ENCODE data around the gene METTL1. TPM values are rescaled to one million over a fixed set of nuclear protein-coding genes. Genes with fewer than 3 reads are reported as not detected.

METTL1 gene
- total and polyA plus RNA-seq, 9 of the 15 experiments (the other 6 are each of a cell fraction or from before 2014, with no cell fraction given) = 12.6 to 65.9 (median 39.2) TPM

GRCh38 chr12:57751788-57752667, 19.9 kb downstream of the METTL1 start, which contains the start of gene CDK4 (continued):
- TF ChIP-seq ZBTB40 (IDR thresholded peaks at IDR 0.05) (peak; percentile 65; the same call in 1 of the 2 replicates), ZBTB40 (CRISPR knock-in tag; IDR thresholded peaks at IDR 0.05) (no peak), SIRT6 (IDR thresholded peaks at IDR 0.05; ENCODE audit: low read depth, low read length) (no peak), CHCHD3 (CRISPR knock-in tag; IDR thresholded peaks at IDR 0.05) (no peak), HES1 (IDR thresholded peaks at IDR 0.05; ENCODE audit: low read depth) (peak; percentile 75), ZNF830 (CRISPR knock-in tag; IDR thresholded peaks at IDR 0.05) (0 out of 2 replicates have a peak, but pooled peaks have one; percentile 9), RFX5 (IDR thresholded peaks at IDR 0.05; ENCODE audit: low read depth, low read length) (peak; percentile 63), CEBPB (tag; IDR thresholded peaks at IDR 0.05) (peak; percentile 84), ZBTB2 (IDR thresholded peaks at IDR 0.05) (no peak), SIX5 (IDR thresholded peaks at IDR 0.05; ENCODE audit: borderline replicate concordance in 1 of 2, insufficient read depth in 1 of 2, low read depth in 1 of 2, low read length in 2 of 2) (no peak)
- TF ChIP-seq, protein P1, sequence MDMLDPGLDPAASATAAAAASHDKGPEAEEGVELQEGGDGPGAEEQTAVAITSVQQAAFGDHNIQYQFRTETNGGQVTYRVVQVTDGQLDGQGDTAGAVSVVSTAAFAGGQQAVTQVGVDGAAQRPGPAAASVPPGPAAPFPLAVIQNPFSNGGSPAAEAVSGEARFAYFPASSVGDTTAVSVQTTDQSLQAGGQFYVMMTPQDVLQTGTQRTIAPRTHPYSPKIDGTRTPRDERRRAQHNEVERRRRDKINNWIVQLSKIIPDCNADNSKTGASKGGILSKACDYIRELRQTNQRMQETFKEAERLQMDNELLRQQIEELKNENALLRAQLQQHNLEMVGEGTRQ (CRISPR knock-in tag; IDR thresholded peaks at IDR 0.05) = peak; percentile 99

Data from K562 (cell line).